HG03521 (cell line): Measurements from ENCODE around the gene PLEKHM2.

ENCODE experiments used
- ATAC-seq: cut with Tn5 transposase; IDR thresholded peaks from one replicate; pipeline ENCODE4 v1.9.1; 2021; ENCODE audit warnings: mild to moderate bottlenecking, moderate library complexity; ENCODE audit not compliant: unreplicated experiment

The PLEKHM2 gene

GRCh38 chr1:15757016-15757543 is 73.0 kb downstream of the PLEKHM2 start:
- no peak for ATAC-seq

- ATAC-seq, result no peak
Observed at GRCh38 chr1:15757575-15758342, 73.6 kb downstream of the PLEKHM2 start.

DNA sequence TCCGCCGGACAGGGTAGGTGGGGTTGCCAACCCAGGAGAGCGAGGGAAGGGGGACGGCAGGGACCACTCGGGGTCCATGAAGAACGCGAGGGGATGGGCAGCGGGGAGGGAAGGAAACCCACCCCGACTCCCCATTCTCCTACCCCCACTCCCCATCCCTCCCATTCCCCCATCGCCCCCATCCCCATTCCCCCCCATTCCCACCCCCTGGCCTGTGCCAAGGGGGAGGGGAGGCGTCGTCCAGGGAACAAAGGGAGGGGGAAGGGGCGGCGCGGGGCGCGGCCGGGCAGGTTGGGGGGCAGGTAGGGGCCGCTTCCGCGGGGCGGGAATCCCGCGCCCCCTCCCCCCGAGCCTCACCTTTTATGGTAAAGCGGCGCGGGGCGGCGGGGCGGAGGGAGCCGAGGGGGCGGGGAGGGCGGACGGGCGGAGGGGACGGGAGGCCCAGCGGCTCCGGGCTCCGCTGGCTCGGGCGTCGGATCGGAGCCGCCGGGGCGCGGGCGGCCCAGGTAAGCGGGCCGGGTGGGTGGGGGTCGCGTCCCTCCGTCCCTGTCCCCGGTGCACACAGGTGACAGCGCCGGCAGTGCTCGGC is 74.3 kb downstream of the PLEKHM2 start, which contains the start of gene FBLIM1:
Gene FBLIM1 (plus strand): TSS at position 453 of the 589 bp plus-strand sequence. CDS start 6,189 bp downstream, outside the sequence.
- ATAC-seq, result no peak

DNA sequence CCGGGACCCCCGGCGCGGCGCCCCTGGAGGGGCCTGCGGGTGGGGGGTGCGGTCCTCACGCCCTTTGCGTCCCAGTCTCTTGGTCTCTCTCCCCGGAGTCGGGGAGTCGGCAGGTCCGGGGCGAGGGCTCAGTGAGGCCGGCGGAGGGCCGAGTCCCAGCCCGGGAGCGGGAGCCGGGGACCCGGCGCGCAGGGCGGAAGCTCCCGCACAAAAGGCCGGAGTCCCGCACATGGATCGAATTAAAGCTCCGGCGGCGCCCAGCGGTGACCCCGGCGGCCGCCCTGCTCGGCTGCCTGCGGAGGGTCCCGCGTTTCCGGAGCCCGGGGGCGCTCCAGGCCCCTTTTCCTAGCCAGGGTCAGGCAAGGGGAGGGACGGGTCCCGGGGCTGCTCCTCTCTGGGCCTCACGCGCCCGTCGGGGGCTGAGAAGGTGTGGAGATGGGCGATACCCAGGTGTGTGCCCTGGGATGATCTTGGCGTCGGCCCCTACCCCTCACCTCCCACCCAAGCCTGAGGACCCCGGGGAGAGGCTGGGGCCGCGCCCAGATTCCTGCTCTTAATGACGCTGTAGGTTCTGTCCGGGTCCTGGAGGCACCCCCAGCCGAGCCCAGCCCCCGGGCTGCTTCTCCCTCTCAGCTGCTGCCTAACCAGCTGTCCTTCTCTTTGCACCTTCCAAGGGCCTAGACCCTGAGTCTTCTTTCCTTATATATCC is 75.0 kb downstream of the PLEKHM2 start:
- ATAC-seq, result no peak

- no peak for ATAC-seq
Observed at GRCh38 chr1:15760520-15761211, 76.5 kb downstream of the PLEKHM2 start.

DNA sequence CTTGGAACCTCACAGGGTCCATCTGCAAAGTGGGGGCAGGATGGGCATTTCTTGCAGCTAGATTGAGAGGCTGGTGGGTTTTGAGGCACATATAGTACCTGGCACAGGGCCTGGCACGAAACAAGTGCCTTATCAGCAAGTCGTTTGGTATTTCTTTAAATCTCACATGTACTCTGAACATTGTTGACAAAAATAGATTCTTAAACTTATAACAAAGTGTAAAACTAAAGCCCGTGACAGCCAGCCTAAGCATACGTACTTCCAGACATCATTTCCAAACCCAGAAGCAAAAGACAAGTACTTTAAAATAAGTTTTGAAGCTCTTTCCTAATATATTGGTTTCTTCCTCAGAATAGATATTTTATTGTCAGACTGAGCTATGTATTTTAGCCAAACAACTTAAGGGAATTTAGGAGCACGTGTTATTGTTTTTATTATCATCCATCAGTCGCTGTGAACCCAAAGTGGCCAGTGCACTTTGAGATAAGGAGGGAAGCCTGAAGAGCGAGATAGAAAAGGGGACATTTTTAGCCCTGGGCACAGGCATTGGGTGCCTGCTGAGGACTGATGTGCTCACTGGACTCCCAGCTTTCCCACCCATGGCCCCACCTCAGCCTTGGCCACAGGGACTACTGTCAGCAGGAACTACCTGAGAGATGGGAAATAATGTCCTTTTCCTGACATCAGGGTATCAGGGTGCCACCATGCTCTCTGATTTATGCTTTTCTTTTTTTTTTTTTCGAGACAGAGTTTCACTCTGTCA is 77.4 kb downstream of the PLEKHM2 start:
- no peak for ATAC-seq

DNA sequence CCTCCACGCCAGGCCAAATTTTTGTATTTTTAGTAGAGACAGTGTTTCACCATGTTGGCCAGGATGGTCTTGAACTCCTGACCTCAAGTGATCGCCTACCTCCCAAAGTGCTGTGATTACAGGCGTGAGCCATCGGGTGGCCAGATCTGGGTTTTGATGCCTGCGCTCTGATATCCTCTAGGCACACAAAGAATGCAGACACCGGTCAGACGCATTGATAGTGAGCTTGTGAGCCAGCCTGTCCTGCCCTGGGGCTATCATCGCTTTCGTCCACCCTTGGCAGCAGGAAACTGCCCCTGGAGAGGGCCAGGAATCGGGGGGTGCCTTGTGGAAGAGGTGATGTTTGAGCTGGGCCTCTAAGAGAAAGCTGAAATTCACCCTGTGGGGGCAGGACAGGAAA is 78.4 kb downstream of the PLEKHM2 start:
- no peak for ATAC-seq

DNA sequence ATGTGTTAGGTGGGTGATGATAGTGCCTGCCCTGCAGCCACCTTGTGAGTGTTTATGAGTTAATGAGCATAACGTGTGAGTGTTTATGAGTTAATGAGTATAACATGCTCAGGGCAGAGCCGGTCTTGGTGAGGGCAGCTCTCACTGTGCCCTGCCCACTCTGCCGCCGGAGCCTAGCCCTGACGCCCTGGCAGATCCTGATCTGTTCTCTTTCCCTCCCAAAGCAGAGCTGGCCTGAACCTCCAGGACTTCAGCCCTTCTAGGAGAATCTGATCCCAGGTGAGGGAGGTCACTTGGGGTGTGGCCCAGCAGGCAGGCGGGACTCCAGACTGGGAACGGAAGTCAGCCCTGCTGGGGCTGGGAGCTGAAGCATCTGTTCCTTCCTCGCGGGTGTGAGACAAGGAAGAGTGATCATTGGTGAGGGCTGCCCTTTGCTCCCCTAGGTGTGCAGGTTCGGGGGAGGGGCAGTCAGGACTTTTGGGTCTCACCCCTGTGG is 80.2 kb downstream of the PLEKHM2 start:
- no peak for ATAC-seq

DNA sequence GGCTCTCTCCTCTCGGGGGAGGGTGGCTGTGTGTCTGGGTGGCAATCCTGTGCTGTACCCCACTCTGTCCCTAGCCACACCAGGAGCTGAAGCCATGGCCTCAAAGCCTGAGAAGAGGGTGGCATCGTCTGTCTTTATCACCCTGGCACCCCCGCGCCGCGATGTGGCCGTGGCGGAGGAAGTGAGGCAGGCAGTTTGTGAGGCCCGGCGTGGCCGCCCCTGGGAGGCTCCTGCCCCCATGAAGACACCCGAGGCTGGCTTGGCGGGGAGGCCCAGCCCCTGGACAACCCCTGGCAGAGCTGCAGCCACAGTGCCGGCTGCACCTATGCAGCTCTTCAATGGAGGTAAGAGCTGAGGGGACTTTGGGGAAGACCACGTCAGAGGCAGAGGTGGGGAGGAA is 80.8 kb downstream of the PLEKHM2 start:
- ATAC-seq, result no peak

DNA sequence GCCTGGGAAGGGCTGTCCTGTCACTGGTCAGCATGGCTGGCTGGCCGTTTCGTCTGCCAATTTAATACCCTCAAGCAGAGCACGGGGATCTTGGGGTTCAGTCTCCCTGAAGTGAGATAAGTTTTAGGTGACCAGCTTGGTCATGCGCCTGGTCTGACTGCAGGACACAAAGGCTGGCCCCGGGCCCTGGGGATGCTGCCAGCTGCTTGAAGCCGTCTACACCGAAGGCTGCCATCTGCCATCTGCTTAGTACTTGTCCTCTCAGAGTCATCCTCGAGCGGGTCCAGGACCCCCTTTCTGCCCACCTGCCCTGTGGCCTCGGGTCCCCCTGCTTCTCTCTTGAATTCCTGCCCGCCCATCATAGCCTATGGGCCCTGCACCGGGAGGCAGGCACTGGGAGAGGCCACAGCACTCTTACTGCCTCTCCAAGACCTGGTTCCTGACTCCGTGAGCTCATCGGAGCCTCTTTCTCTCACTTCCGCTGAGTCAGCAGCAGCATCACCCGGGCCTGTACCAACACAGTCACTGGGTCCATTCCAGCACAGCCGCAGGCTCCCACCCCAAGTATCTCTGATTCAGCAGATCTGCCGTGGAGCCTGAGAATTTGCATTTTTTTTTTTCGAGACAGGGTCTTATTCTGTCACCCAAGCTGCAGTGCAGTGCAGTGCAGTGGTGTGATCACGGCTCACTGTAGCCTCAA is 81.5 kb downstream of the PLEKHM2 start:
- no peak for ATAC-seq

DNA sequence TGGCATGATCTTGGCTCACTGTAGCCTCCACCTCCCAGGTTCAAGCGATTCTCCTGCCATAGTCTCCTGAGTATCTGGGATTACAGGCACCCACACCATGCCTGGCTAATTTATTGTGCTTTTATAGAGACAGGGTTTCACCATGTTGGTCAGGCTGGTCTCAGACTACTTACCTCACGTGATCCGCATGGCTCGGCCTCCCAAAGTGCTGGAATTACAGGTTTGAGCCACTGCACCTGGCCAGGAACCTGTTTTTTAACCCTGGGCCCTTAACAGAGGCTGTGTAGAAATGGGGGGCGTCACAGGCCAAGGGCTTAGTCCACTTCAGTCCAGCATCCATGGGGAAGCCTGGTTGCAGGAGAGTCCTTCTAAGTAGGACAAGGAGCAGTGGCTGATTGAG is 83.8 kb downstream of the PLEKHM2 start:
- ATAC-seq, result no peak

DNA sequence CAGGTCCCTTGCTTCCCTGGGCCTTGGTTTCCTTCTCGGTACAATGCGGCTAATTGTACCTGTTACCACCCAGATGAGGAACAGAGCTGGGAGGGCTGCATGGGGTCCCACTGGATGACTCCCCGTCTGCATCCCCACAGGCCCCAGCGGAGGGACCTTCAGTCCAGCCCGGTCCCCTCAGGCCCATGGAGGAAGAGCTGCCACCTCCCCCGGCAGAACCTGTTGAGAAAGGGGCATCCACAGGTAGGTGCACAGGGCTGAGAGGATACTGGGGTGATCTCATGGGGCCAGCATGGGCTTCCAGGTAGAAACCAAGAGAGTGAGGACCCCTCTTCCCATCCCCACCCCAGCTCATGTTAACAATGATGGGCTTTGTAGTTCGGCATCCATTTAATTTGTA is 84.3 kb downstream of the PLEKHM2 start:
- no peak for ATAC-seq

DNA sequence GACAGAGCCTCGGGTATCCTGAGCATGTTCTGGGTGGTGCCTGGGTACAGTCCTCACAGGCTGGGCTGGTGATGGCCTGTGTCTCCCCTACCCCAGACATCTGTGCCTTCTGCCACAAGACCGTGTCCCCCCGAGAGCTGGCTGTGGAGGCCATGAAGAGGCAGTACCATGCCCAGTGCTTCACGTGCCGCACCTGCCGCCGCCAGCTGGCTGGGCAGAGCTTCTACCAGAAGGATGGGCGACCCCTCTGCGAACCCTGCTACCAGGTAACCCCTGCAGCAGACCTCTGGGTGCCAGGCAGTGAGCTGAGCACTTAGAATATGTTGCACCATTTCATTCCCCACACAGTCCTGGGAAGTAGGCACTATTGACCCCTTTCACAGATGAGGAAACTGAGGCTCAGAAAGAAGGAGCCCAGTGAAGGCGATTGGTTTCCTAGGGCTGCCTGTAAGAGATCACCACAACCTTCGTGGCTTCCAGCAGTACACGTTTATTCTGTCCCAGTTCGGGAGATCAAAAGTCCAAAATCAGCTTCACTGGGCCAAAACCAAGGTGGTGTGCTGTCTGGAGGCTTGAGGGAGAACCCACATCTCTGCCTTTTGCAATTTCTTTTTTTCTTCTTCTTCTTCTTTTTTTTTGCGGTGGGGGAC is 86.3 kb downstream of the PLEKHM2 start:
- no peak for ATAC-seq

GRCh38 chr1:15771836-15772515 is 87.9 kb downstream of the PLEKHM2 start:
- no peak for ATAC-seq

DNA sequence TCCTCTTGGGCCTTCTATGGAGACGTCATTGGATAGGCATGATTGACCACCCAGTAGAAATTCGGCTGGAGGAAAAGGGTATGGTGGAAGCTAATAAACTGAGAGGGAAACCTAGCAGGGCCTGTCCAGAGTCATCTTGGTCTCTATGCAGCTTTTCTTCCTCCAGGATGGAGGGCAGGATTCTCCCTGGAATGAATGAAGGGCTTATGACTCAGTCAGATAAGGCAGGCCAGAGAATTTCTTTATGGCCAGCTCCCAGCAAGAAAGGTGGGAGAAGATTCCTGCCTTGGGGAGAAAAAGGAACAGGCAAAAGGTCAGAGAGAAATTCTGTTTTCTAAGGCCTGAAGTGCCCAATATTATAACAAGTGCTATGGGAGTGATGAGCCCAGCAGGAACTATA is 91.6 kb downstream of the PLEKHM2 start:
- no peak for ATAC-seq

DNA sequence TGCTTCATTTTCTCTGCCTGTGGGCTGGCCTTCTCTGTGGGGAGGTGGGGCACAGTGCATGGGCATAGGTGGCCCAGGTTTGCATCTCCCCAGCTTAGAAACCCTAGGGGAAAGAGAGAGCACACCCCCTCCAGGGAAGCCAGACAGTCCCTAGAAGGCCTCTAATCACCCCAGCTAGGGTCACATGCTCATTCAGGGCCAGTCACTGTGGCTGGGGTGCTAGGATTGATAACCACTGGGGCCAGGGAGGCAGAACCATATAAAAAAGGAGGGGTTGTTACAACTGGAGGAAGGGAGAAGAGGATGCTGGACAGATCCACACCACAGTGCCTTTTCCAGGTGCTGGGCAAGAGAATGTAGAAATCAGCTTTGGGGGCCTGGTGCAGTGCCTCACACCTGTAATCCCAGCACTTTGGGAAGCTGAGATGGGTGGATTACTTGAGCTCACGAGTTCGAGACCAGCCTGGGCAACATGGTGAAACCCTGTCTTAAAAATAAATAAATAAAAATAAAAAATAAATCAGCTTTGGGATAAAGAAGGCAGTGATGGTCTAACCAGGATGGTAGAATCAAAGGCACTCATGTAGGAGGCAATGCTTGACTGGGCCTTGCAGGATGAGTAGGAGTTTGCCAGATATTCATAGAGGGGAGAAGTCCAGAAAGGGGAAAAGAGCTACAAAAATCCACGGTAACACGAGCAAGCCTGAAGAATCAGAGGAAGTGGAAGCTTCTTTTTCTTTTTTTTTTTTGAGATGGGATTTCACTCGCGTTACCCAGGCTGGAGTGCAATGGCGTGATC is 94.0 kb downstream of the PLEKHM2 start:
- no peak for ATAC-seq
